Trophoblast cell (in vitro differentiated cells and primary cell): Measurements from ENCODE around the gene TRAIP.

ENCODE experiments used
- DNase-seq, 2 donors: peaks; one replicate each; pipeline ENCODE4 v3.0.0-alpha.2; 2016
- H2AFZ ChIP-seq: 2 replicates; pipeline ENCODE4 v1.6.1; 2013; ENCODE audit warnings: low read length, moderate library complexity, mild to moderate bottlenecking; ENCODE audit not compliant: insufficient read depth, poor library complexity
- H2AK5ac ChIP-seq: 2 replicates; pipeline ENCODE4 v1.6.1; 2013; ENCODE audit warnings: mild to moderate bottlenecking, low read length
- H2BK120ac ChIP-seq: 2 replicates; pipeline ENCODE4 v1.6.1; 2013; ENCODE audit warnings: low read length, mild to moderate bottlenecking, moderate library complexity; ENCODE audit not compliant: insufficient read depth, poor library complexity
- H2BK12ac ChIP-seq: 2 replicates; pipeline ENCODE4 v1.6.1; 2013; ENCODE audit warnings: mild to moderate bottlenecking, low read length, moderate library complexity
- H2BK5ac ChIP-seq: 2 replicates; pipeline ENCODE4 v1.6.1; 2013; ENCODE audit warnings: low read length, low read depth, moderate library complexity, mild to moderate bottlenecking; ENCODE audit not compliant: poor library complexity
- H3K14ac ChIP-seq: 2 replicates; pipeline ENCODE4 v1.6.1; 2013; ENCODE audit warnings: mild to moderate bottlenecking, low read length
- H3K18ac ChIP-seq: 2 replicates; pipeline ENCODE4 v1.6.1; 2013; ENCODE audit warnings: mild to moderate bottlenecking, low read length
- H3K23ac ChIP-seq: 2 replicates; pipeline ENCODE4 v1.6.1; 2013; ENCODE audit warnings: low read length
- H3K27ac ChIP-seq: 2 replicates; pipeline ENCODE4 v1.5.1; 2013; ENCODE audit warnings: low read depth, mild to moderate bottlenecking, inconsistent platforms, low read length, moderate library complexity
- H3K27me3 ChIP-seq: 2 replicates; pipeline ENCODE4 v1.6.1; 2013; ENCODE audit warnings: inconsistent platforms, mild to moderate bottlenecking, low read length, moderate library complexity; ENCODE audit not compliant: insufficient read depth
- H3K36me3 ChIP-seq, 2 experiments: 1 replicate in 1 of 2; 2 replicates in 1 of 2; pipeline ENCODE4 v1.6.1; 2013; ENCODE audit warnings: low read length in 2 of 2, mild to moderate bottlenecking in 2 of 2, moderate library complexity in 1 of 2; ENCODE audit not compliant: insufficient read depth in 2 of 2, control insufficient read depth in 1 of 2
- H3K4ac ChIP-seq: 2 replicates; pipeline ENCODE4 v1.6.1; 2013; ENCODE audit warnings: low read depth, mild to moderate bottlenecking, low read length, moderate library complexity
- H3K4me1 ChIP-seq, 2 experiments: 1 replicate in 1 of 2; 2 replicates in 1 of 2; pipeline ENCODE4 v1.6.1; 2013; ENCODE audit warnings: low read length in 2 of 2, mild to moderate bottlenecking in 2 of 2, moderate library complexity in 1 of 2; ENCODE audit not compliant: insufficient read depth in 2 of 2, control insufficient read depth in 1 of 2
- H3K4me2 ChIP-seq: 2 replicates; pipeline ENCODE4 v1.6.1; 2013; ENCODE audit warnings: inconsistent platforms, mild to moderate bottlenecking, low read length, moderate library complexity
- H3K4me3 ChIP-seq: 2 replicates; pipeline ENCODE4 v1.5.1; 2013; ENCODE audit warnings: mild to moderate bottlenecking, low read depth, low read length, inconsistent platforms
- H3K79me1 ChIP-seq: one replicate; pipeline ENCODE4 v1.6.1; 2013; ENCODE audit warnings: low read length
- H3K79me2 ChIP-seq: 2 replicates; pipeline ENCODE4 v1.6.1; 2013; ENCODE audit warnings: low read length, mild to moderate bottlenecking; ENCODE audit not compliant: control insufficient read depth, insufficient read depth, poor library complexity
- H3K9ac ChIP-seq: 2 replicates; pipeline ENCODE4 v1.6.1; 2013; ENCODE audit warnings: mild to moderate bottlenecking, low read length
- H3K9me3 ChIP-seq: 2 replicates; pipeline ENCODE4 v1.6.1; 2013; ENCODE audit warnings: low read depth, mild to moderate bottlenecking, control low read depth, inconsistent platforms, low read length; ENCODE audit not compliant: insufficient read depth
- H4K12ac ChIP-seq: 2 replicates; pipeline ENCODE4 v1.6.1; 2013; ENCODE audit warnings: low read depth, mild to moderate bottlenecking, low read length, moderate library complexity
- H4K8ac ChIP-seq: 2 replicates; pipeline ENCODE4 v1.6.1; 2013; ENCODE audit warnings: low read depth, mild to moderate bottlenecking, low read length, moderate library complexity
- H4K91ac ChIP-seq: one replicate; pipeline ENCODE4 v1.6.1; 2013; ENCODE audit warnings: low read depth, mild to moderate bottlenecking, low read length, moderate library complexity
- WGBS: extraction: QIAGEN DNeasy Blood & Tissue Kit; methylation state at CpG from one replicate; pipeline ENCODE4 v1.1.7; 2013; ENCODE audit warnings: missing lambda C conversion rate; ENCODE audit not compliant: insufficient read length, insufficient coverage; ENCODE audit errors: extremely low coverage; 5-methylcytosine and 5-hydroxymethylcytosine counted together

Gene TRAIP

GRCh38 chr3:49902511-49903345, 46.4 kb upstream of the TRAIP start:
- Histone ChIP-seq H3K79me2 (no peaks in the 10 kb centered on the region), H3K79me1 (no peaks in the 10 kb centered on the region), H3K4me2 (no peak overlapping the region), H3K14ac (no peak overlapping the region), H3K4ac (no peak overlapping the region), H3K4me1 (peaks cover 5 to 10% of the 10 kb centered on the region in 2 experiments), H3K9ac (no peak overlapping the region), H2AK5ac (no peak overlapping the region), H2BK12ac (no peak overlapping the region), H3K27ac (no peak overlapping the region), H2BK120ac (no peak overlapping the region), H3K18ac (no peak overlapping the region), H2AFZ (no peak overlapping the region), H3K36me3 (no peaks in the 10 kb centered on the region), H3K27me3 (no peaks in the 10 kb centered on the region), H4K91ac (no peak overlapping the region), H4K12ac (no peak overlapping the region), H3K9me3 (peaks cover 2% of the 10 kb centered on the region), H3K23ac (no peak overlapping the region), H3K4me3 (no peak overlapping the region), H4K8ac (no peak overlapping the region), H2BK5ac (no peak overlapping the region)
- no peak for DNase-seq
- WGBS, result no CpG with 5 or more reads among the region's 44 CpGs

- Histone ChIP-seq H4K91ac (no peak overlapping the region), H2BK12ac (no peak overlapping the region), H3K27ac (no peak overlapping the region), H3K36me3 (no peaks in the 10 kb centered on the region), H3K27me3 (no peaks in the 10 kb centered on the region), H2BK5ac (no peak overlapping the region), H3K4me2 (no peak overlapping the region), H3K4ac (no peak overlapping the region), H4K8ac (no peak overlapping the region), H3K23ac (no peak overlapping the region), H3K18ac (no peak overlapping the region), H3K9me3 (peaks cover 2% of the 10 kb centered on the region), H3K79me2 (no peaks in the 10 kb centered on the region), H3K14ac (no peak overlapping the region), H3K9ac (no peak overlapping the region), H3K4me3 (no peak overlapping the region), H3K79me1 (no peaks in the 10 kb centered on the region), H3K4me1 (peaks cover 5 to 10% of the 10 kb centered on the region in 2 experiments), H2AFZ (no peak overlapping the region), H2AK5ac (no peak overlapping the region), H2BK120ac (no peak overlapping the region), H4K12ac (no peak overlapping the region)
- no peak for DNase-seq
- no CpG with 5 or more reads among the region's 11 CpGs for WGBS
Measured at GRCh38 chr3:49901366-49902339, 45.3 kb upstream of the TRAIP start.

- Histone ChIP-seq H4K91ac (no peak overlapping the region), H3K4me2 (no peak overlapping the region), H3K18ac (no peak overlapping the region), H3K4me3 (no peak overlapping the region), H3K9ac (no peak overlapping the region), H4K12ac (no peak overlapping the region), H3K23ac (no peak overlapping the region), H3K79me1 (no peaks in the 10 kb centered on the region), H2BK5ac (no peak overlapping the region), H2BK12ac (no peak overlapping the region), H3K4ac (no peak overlapping the region), H3K9me3 (peaks cover 2% of the 10 kb centered on the region), H3K27ac (no peak overlapping the region), H2AK5ac (no peak overlapping the region), H3K14ac (no peak overlapping the region), H3K36me3 (no peaks in the 10 kb centered on the region), H2AFZ (no peak overlapping the region), H3K27me3 (no peaks in the 10 kb centered on the region), H3K79me2 (no peaks in the 10 kb centered on the region), H3K4me1 (peaks cover 5 to 8% of the 10 kb centered on the region in 2 experiments), H4K8ac (no peak overlapping the region), H2BK120ac (no peak overlapping the region)
- peak; percentile 58 to 74 for DNase-seq
- WGBS, result no CpG with 5 or more reads among the region's 8 CpGs
Measured at GRCh38 chr3:49900491-49901153, 44.3 kb upstream of the TRAIP start.

- H3K4ac ChIP-seq, result no peak overlapping the region
- H2AFZ ChIP-seq, result no peak overlapping the region
- no peak for DNase-seq
- no peak overlapping the region for H4K12ac ChIP-seq
- no peaks in the 10 kb centered on the region for H3K36me3 ChIP-seq
- H3K27ac ChIP-seq, result no peak overlapping the region
- H3K9ac ChIP-seq, result no peak overlapping the region
- no peak overlapping the region for H4K8ac ChIP-seq
- no CpG with 5 or more reads among the region's 5 CpGs for WGBS
- H3K23ac ChIP-seq, result no peak overlapping the region
- no peaks in the 10 kb centered on the region for H3K79me1 ChIP-seq
- no peak overlapping the region for H2BK5ac ChIP-seq
- H2BK12ac ChIP-seq, result no peak overlapping the region
- no peak overlapping the region for H3K4me3 ChIP-seq
- no peak overlapping the region for H2BK120ac ChIP-seq
- no peak overlapping the region for H4K91ac ChIP-seq
- H2AK5ac ChIP-seq, result no peak overlapping the region
- peaks cover 5 to 8% of the 10 kb centered on the region in 2 experiments for H3K4me1 ChIP-seq
- H3K27me3 ChIP-seq, result no peaks in the 10 kb centered on the region
- no peaks in the 10 kb centered on the region for H3K79me2 ChIP-seq
- peaks cover 2% of the 10 kb centered on the region for H3K9me3 ChIP-seq
- no peak overlapping the region for H3K4me2 ChIP-seq
- H3K18ac ChIP-seq, result no peak overlapping the region
- H3K14ac ChIP-seq, result no peak overlapping the region
Measured at GRCh38 chr3:49899815-49900214, 43.5 kb upstream of the TRAIP start.
